CD4-positive, alpha-beta T cell treated with Interleukin-12 subunit alpha and Interleukin-12 subunit beta, for 1 hour (primary cell): Measurements from ENCODE around the gene BMPR1B.

Experiments used
- DNase-seq: peaks from one replicate; pipeline ENCODE4 v3.0.0-alpha.2; 2020

Gene BMPR1B

GRCh38 chr4:94968493-94968892, 210.7 kb downstream of the BMPR1B start:
- DNase-seq = no peak

- DNase-seq = no peak
Observed at GRCh38 chr4:94970650-94971049, 212.9 kb downstream of the BMPR1B start.

DNA sequence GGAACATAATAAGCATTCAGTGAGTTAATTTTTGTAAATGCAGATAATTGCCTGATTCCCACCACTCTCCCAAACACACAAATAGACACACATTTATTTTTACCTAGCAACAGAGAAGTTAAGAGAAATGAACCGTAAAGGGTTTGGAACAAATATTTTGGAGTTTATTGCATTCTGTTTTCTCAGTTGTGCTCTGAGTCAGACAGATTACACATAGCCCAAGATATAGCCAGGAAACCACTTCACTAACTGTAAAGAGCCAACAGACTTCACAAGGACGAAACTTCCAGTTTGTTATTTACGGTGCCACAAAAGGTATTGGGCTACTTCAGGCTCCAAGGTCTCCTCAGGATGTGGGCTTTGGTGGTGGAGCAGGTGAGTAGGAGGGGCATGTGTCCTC, 217.0 kb downstream of the BMPR1B start:
- no peak for DNase-seq

- no peak for DNase-seq
Observed at GRCh38 chr4:94976371-94977011, 218.7 kb downstream of the BMPR1B start.

DNA sequence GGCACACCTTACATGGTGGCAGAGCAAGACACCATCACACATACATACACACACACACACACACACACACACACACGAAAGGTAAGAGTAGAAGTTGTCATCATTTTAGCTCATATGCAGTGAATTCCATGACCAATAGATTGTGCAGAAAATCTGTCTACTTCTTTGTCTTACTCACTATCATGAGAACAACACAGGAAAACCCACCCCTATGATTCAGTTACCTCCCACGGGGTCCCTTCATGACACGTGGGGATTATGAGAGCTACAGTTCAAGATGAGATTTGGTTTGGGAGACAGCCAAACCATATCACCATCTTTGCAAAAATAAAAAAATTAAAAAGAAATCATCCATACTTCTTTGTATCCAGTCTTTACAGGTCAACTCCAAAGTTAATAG, 221.1 kb downstream of the BMPR1B start:
- no peak for DNase-seq

DNA sequence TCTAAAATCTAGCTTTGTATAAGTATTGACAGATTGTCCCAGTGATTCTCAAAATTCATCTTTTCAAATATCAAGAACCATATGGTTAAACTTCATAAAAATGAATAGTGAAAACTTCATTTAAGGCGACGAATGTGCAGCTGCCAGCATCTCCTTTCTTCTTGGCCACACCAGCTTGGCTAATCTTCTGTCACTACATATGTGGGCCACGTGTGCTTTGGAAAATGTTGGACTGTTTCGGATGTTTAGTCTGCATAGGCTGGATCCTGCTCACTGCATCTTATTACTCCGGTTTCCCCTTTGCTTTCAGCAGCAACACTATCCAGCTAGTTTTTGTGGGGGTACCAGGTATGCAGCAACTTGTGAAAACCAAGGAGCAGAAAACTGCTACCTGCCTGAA, 221.9 kb downstream of the BMPR1B start:
- DNase-seq = no peak

- no peak for DNase-seq
Observed at GRCh38 chr4:94995684-94996394, 238.1 kb downstream of the BMPR1B start.

- DNase-seq = no peak
Observed at GRCh38 chr4:95000076-95000648, 242.4 kb downstream of the BMPR1B start.

GRCh38 chr4:95004912-95005311, 247.2 kb downstream of the BMPR1B start:
- DNase-seq = no peak

- no peak for DNase-seq
Observed at GRCh38 chr4:95007998-95008397, 250.2 kb downstream of the BMPR1B start.

DNA sequence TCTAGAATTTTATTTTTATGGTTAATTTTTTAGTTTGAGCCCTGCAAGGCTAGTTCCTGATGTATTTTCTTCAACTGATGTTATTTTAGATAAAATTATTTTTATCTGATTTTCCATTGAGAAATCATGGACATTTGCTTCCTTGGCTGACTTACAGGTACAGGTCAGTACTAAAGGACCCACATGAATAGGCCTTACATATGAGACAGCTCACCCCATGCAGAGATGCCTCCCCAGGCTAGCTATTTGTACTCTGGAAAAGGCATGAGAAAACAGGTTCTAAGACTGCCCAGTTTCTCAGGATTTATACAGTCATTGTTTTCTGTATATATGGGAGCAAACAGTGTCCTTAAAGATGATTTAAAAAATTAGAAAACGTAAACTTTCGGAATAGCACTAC, 255.5 kb downstream of the BMPR1B start:
- DNase-seq = no peak

DNA sequence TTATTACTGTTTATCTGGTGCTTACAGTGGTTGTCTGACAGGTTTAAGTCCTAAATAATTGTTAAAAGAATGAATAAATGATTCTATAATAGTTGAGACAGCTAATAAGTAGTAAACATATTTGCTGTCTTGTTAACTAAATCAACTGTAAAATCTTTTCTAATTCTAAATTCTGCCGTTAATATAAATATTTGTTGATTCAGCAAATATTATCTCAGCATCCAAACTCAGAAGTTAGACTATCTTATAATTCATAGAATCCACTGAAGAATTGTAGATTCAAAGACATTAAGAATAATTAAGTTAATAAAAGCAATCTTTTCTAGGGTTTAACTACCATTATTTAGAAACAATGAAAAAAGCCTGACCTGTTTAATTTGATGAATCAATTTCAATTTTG, 256.3 kb downstream of the BMPR1B start:
- DNase-seq = no peak

- DNase-seq = no peak
Observed at GRCh38 chr4:95017305-95018064, 259.7 kb downstream of the BMPR1B start.

DNA sequence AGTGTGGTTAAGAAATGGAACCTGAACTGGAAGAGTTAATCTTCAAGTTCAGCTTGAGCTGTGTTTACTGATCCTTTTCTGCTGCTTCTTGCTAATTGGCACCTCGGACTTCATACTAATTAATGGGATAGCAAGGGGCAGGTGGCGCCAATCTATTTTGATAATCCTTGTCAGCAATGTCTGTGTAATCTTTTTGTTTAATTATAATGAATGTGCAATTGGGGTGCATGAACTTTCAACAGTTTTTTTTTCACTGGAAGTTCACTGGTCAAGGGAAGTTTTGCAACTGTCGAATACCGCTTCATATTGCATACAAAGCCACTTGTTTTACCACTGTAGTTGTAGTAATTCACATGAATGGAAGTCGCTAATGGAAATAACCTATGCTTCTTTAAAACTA, 261.0 kb downstream of the BMPR1B start:
- DNase-seq = no peak

DNA sequence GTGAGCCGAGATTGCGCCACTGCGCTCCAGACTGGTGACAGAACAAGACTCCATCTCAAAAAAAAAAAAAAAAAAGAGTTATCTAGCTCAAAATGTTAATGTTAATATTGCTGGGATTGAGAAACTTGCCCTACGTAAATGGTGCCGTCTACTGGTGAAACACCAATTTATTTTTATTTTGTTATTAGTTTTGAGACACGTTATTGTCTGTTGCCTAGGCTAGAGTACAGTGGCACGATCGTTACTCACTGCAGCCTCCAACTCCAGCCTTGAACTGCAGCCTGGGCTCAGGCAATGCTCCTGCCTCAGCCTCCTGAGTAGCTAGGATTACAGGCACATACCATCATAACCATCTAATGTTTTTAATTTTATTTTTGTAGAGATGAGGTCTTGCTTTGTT, 262.8 kb downstream of the BMPR1B start:
- no peak for DNase-seq

- DNase-seq = no peak
Observed at GRCh38 chr4:95021099-95021498, 263.3 kb downstream of the BMPR1B start.

DNA sequence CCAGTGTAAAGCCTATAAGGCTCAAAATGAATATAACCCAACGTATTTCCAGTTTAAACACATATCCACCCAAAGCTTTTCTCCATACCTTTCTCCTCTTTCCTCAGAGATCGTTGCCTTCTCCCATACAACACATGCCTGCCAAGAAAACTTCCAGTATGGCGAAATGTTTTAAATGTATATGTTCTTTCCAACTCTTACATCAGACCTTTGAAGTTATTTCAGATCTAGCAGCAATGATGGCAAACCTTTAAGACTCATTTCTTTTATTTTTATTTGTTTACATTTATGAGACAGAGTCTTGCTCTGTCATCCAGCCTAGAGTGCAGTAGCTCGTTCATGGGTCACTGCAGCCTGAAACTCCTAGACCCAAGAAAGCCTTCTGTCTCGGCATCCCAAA, 265.4 kb downstream of the BMPR1B start:
- DNase-seq = no peak

DNA sequence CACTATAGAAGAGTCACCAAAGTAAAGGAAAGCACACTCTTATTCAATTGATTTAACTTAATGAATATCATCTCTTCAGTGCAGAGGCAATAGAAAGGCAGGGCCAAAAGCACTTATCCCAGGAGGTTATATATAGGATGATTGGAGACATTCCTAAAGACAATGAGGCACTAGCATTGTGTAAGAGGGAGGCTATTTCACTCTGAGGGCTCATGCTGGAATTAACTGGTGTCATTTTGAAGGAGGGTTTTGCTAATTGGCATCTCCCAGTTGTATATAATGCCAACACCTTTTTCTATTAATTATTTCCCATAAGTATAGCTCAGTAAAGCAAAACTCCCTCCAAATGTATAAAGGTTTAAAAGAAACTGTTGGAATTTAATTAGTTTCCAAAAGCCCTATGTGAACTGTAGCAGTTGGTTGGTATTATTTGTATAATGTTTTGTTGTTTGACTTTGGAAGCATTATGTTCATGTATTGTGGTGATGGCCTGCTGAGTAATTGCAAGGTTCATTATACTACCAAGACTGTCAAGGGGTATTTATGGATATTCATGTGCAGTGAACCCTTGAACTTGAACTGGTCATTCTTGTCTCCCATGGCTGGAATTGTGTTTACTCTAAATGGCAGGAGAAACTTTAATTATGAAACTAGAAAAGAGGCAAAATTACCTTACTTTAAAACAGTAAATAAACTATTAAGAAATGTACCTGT, 270.3 kb downstream of the BMPR1B start:
- DNase-seq = no peak

DNA sequence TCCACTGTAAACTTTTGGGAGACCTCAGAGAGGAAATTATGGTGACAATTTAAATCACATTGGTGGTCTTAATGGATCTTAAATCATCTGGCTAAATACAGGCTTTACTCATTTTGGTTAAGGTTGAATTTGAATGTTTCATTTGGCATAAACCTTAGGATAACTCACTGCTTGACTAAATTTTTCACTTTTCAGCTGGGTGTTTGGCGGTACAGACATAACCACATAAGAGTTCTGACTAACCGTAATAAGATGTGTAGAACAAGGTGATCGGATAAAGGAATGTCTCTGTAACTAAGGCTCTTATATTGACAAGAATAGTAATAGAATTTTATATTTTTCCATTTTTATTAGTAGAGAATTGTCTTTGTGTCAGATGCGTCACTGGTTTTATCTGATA, 281.0 kb downstream of the BMPR1B start:
- DNase-seq = no peak

DNA sequence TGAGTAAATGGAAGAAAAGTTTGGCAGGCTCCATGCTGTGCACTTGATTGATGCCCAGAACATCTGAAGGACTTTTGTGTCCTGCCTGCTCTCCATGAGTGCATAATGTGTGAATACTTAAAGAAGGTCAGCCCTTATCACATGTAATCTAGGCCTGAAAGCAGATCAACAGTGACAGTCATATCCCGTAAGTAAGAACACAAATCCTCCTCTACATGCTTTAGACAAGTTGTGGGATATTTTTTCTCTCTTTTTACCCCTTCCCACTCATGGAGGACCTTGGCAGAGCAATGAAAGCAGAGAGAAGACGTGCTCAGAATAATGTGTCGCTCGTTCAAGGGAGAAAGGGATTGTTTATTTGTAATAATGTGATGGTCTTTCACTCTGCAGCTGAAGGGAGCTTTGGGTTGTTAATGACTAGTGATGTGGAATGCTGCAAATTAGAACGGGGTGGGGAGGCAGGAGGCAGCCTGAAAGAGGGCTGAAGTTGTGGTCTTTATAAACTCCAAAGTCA, 286.6 kb downstream of the BMPR1B start:
- DNase-seq = no peak

GRCh38 chr4:95045429-95045828, 287.7 kb downstream of the BMPR1B start:
- no peak for DNase-seq

DNA sequence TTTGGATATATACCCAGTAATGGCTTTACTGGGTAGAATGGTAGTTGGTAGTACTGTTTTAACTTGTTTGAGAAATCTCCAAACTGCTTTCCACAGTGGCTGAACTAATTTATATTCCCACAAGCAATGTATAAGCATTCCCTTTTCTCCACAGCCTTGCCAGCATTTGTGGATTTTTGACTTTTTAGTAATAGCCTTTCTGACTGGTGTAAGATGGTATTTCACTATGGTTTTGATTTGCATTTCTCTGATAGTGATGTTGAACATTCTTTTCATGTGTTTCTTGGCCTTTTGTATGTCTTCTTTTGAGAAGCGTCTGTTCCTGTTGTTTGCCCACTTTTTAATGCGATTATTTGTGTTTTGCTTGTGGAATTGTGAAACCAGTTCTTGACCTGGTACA, 290.5 kb downstream of the BMPR1B start:
- DNase-seq = no peak
